ENCODE results near the gene JMJD1C. TPM values are rescaled to one million over a fixed set of nuclear protein-coding genes. Genes with fewer than 3 reads are reported as not detected.
A peak's percentile ranks its signal among the peaks of the same experiment; 100 is the strongest.

The JMJD1C gene
- total RNA-seq, 6 experiments from 2014 or later = 29.6 to 53.3 (median 38.2) TPM

DNA sequence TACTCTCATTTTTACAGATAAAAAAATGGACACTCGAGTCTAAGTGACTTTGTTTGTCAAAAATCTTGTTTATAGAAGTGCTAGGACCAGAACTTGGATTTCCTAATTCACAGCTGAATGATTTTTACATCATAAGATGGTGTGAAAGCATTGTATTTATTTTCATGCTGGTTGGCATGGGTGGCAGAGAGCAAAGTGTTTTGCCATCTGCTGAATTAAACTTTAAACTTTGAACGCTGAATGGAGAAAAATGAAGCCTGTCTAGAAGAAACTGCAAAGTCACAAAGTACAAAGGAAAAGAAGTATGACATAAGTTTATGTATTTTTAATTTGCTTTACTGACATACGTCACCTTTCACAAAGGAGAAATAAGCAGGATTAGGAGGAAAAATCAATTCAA lies 190.7 kb downstream of the JMJD1C start:
- peaks cover 0 to 13% (median 3%) of the 10 kb centered on the region in 4 donors for H3K4me1 ChIP-seq
- DNase-seq (no peak), ATAC-seq (peak; percentile 60 to 80 (median 68))
- WGBS (ENCODE audit: insufficient coverage, low coverage, low lambda C conversion rate, missing lambda C conversion rate) = 30% methylated on average over 3 of the region's 3 CpGs
- no peaks in the 10 kb centered on the region for H3K9me3 ChIP-seq
- no peaks in the 10 kb centered on the region for H3K27me3 ChIP-seq
- no peak overlapping the region for H3K4me3 ChIP-seq
- TF ChIP-seq POLR2A (IDR thresholded peaks at IDR 0.05) (no peak), CTCF (IDR thresholded peaks at IDR 0.05) (no peak)
- intact Hi-C loops (cut with DNase I) = no loop called here
- no peaks in the 10 kb centered on the region for H3K36me3 ChIP-seq
- peak overlapping the region in 2 of 3 donors; percentile 48 to 54 for H3K27ac ChIP-seq

DNA sequence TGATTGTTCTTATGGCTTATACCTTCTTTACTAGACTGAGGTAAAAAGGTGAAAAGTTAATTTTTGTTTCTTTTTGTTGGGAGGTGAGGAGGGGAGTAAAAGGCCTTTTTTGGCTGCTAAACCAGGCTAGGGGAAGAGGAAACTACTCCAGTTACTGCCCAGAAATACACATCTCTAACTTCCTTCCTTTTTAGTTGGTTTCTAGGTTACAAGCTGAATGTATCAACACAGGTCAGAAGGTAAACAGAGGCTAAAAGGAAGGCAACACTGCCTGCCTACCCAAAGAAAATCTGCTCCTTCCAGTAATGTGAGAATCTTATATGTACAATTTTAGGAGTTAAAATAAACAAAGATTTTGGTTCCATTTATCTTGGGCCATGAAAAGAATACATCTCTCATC lies 192.2 kb downstream of the JMJD1C start:
- H3K4me1 ChIP-seq = peaks cover 0 to 13% (median 3%) of the 10 kb centered on the region in 4 donors
- H3K36me3 ChIP-seq = no peaks in the 10 kb centered on the region
- peak overlapping the region; percentile 14 to 48 (median 24) for H3K27ac ChIP-seq
- no peak overlapping the region for H3K4me3 ChIP-seq
- H3K27me3 ChIP-seq = no peaks in the 10 kb centered on the region
- no peak for TF ChIP-seq POLR2A (IDR thresholded peaks at IDR 0.05)
- intact Hi-C loops (cut with DNase I) = no loop called here
- ATAC-seq = peak; percentile 6 to 26 (median 20)
- DNase-seq = no peak
- H3K9me3 ChIP-seq = no peaks in the 10 kb centered on the region

GRCh38 chr10:63268798-63269503 lies 196.8 kb downstream of the JMJD1C start:
- 0% methylated on average over 17 of the region's 17 CpGs for WGBS (ENCODE audit: insufficient coverage, low coverage, low lambda C conversion rate, missing lambda C conversion rate)
- TF ChIP-seq POLR2A (IDR thresholded peaks at IDR 0.05) = peak; percentile 99
- TF ChIP-seq CTCF (IDR thresholded peaks at IDR 0.05) = peak in 2 of 4 donors; percentile 24 to 57
- H3K36me3 ChIP-seq = no peaks in the 10 kb centered on the region
- ATAC-seq (peak; percentile 89 to 95 (median 90)), DNase-seq (peak; percentile 66 to 87 (median 74))
- no peaks in the 10 kb centered on the region for H3K9me3 ChIP-seq
- no peaks in the 10 kb centered on the region for H3K27me3 ChIP-seq
- peak overlapping the region; percentile 37 to 68 (median 56) for H3K4me3 ChIP-seq
- H3K4me1 ChIP-seq = peaks cover 0 to 10% (median 5%) of the 10 kb centered on the region in 4 donors
- intact Hi-C loops (cut with DNase I) = no loop called here
- H3K27ac ChIP-seq = peak overlapping the region; percentile 90 to 97 (median 95)

DNA sequence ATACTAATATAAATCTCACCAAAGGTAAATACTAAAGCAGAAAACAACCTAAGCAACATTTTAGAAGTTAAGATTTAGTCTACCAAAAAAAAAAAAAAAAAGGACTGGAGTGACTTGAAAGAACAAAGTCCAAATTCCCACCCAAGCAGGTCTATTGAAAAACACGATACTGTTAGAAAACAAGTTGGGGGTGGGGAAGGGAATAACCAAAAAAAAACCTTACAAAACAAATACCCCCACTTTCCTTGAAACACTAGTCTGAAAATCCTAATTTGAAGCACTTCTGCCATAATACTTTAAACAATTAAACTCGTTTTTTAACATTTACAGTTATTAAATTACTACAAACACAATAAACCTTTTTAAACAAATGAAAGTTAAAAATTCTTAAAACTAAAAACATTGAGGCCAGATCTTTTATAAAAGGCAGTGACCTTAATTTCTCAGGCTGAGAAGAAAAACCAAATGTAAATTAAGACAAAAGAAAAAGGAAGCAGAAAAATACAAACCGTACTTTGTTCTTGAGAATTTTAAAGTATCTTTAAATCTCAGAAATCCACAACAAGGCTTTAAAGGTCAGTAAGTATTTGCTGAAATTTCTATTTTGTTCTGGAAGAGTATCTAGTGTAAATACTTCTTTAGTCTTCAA lies 197.5 kb downstream of the JMJD1C start:
- TF ChIP-seq POLR2A (IDR thresholded peaks at IDR 0.05) (no peak), CTCF (IDR thresholded peaks at IDR 0.05) (no peak)
- peak overlapping the region; percentile 90 to 97 (median 95) for H3K27ac ChIP-seq
- under 1% methylated on average over 3 of the region's 3 CpGs for WGBS (ENCODE audit: insufficient coverage, low coverage, low lambda C conversion rate, missing lambda C conversion rate)
- ATAC-seq (peak; percentile 43 to 68 (median 46)), DNase-seq (no peak)
- peak overlapping the region; percentile 37 to 68 (median 56) for H3K4me3 ChIP-seq
- H3K4me1 ChIP-seq = peaks cover 0 to 11% (median 5%) of the 10 kb centered on the region in 4 donors
- H3K36me3 ChIP-seq = no peaks in the 10 kb centered on the region
- no peaks in the 10 kb centered on the region for H3K27me3 ChIP-seq
- intact Hi-C loops (cut with DNase I) = no loop called here
- no peaks in the 10 kb centered on the region for H3K9me3 ChIP-seq
